NB4 (cell line): ENCODE results near the gene GSK3B.

Experiments used
- DNase-seq: peaks from one replicate; pipeline ENCODE4 v3.0.0; 2010; ENCODE audit warnings: low read depth
- H3K4me3 ChIP-seq: one replicate; pipeline ENCODE4 v1.5.1; 2011; ENCODE audit warnings: mild to moderate bottlenecking, low read depth, low read length, moderate library complexity
- CTCF ChIP-seq: IDR thresholded peaks from one replicate; pipeline ENCODE4 v1.5.1; 2012; ENCODE audit warnings: low read depth, low read length
- MAX ChIP-seq: IDR thresholded peaks from 2 replicates; pipeline ENCODE4 v1.6.1; 2011; ENCODE audit warnings: low read depth, low read length
- MYC ChIP-seq: IDR thresholded peaks from 2 replicates; pipeline ENCODE4 v1.6.1; 2011; ENCODE audit warnings: low read depth, low read length
- POLR2A ChIP-seq: IDR thresholded peaks from 2 replicates; pipeline ENCODE4 v1.6.1; 2011; ENCODE audit warnings: mild to moderate bottlenecking; ENCODE audit not compliant: insufficient read length; ENCODE audit errors: extremely low read depth

The GSK3B gene

GRCh38 chr3:119796785-119797184 lies 297.5 kb downstream of the GSK3B start:
- no peak for TF ChIP-seq CTCF
- TF ChIP-seq POLR2A, result no peak
- no peak for TF ChIP-seq MYC
- TF ChIP-seq MAX, result no peak
- no peak overlapping the region for H3K4me3 ChIP-seq
- DNase-seq, result no peak

- no peak for DNase-seq
- no peak overlapping the region for H3K4me3 ChIP-seq
- TF ChIP-seq MYC, result no peak
- no peak for TF ChIP-seq CTCF
- TF ChIP-seq POLR2A, result no peak
- no peak for TF ChIP-seq MAX
Measured at GRCh38 chr3:119796368-119796767, 297.9 kb downstream of the GSK3B start.

- TF ChIP-seq CTCF (no peak), MYC (no peak)
- DNase-seq, result no peak
- H3K4me3 ChIP-seq, result no peak overlapping the region
Measured at GRCh38 chr3:119795849-119796248, 298.4 kb downstream of the GSK3B start.

- no peak overlapping the region for H3K4me3 ChIP-seq
- TF ChIP-seq POLR2A (no peak), CTCF (no peak)
Measured at GRCh38 chr3:119794971-119795612, 299.2 kb downstream of the GSK3B start.

GRCh38 chr3:119794401-119794800 lies 299.8 kb downstream of the GSK3B start:
- no peak for DNase-seq
- H3K4me3 ChIP-seq, result no peak overlapping the region
- TF ChIP-seq POLR2A, result no peak
- TF ChIP-seq MYC, result no peak
- no peak for TF ChIP-seq MAX
- TF ChIP-seq CTCF, result no peak

More at GRCh38 chr3:119794971-119795612, 299.2 kb downstream of the GSK3B start:
- DNase-seq, result peak; percentile 87

- no peak for DNase-seq
- TF ChIP-seq CTCF, result no peak
- TF ChIP-seq MYC, result no peak
- TF ChIP-seq MAX, result no peak
Measured at GRCh38 chr3:119792270-119792669, 302.0 kb downstream of the GSK3B start.

More at GRCh38 chr3:119792270-119792669, 302.0 kb downstream of the GSK3B start:
- H3K4me3 ChIP-seq, result no peak overlapping the region
